Measurements from ENCODE around the gene THBS2. TPM values are rescaled to one million over a fixed set of nuclear protein-coding genes. Genes with fewer than 3 reads are reported as not detected.

The THBS2 gene
- total RNA-seq (not detected in 2 replicates), polyA plus RNA-seq (0.08 TPM in 2 replicates), polyA minus RNA-seq (0.17 and 0.34 TPM in 2 replicates), Bru-seq, nascent RNA (not detected), BruChase-seq, experiment 1, labeled RNA remaining after a 6-hour chase (percentile 9 among the genes with signal in this experiment), BruChase-seq, experiment 2, labeled RNA remaining after a 2-hour chase (not detected)
- polyA plus RNA-seq (2011; cell fraction: cytosol; rRNA removed), result 0.03 and 0.09 TPM in 2 replicates
- 0.05 and 0.07 TPM in 2 replicates for polyA plus RNA-seq (2011; cell fraction: nucleus; rRNA removed)
- polyA plus RNA-seq (2012), result 0.09 and 0.12 TPM in 2 replicates
- polyA minus RNA-seq (2011; cell fraction: cytosol; rRNA and poly(A)+ RNA removed), result not detected
- 0.19 TPM in 2 replicates for polyA minus RNA-seq (2011; cell fraction: nucleus; rRNA and poly(A)+ RNA removed)
- long read RNA-seq, result 0 reads

- no peaks in the 10 kb centered on the region for H3K79me2 ChIP-seq (ENCODE audit: control insufficient read depth, insufficient read depth, low read length)
- no peaks in the 10 kb centered on the region for H3K9me1 ChIP-seq (replicated peaks; ENCODE audit: control insufficient read depth, extremely low read depth, insufficient read depth, low read length)
- H3K4me2 ChIP-seq (ENCODE audit: insufficient read depth, low read length), result no peak within 1 kb of the TSS
- dilution Hi-C loops (cut with MboI; ENCODE audit: extremely low pct_ligation_motif_present, low sequenced_read_pairs) (no loop called here), intact Hi-C loops (cut with micrococcal nuclease) (no loop called here)
- H3K27ac ChIP-seq (ENCODE audit: insufficient read depth, low read depth, low read length), result no peak within 1 kb of the TSS
- DNase-seq (ENCODE audit: low read depth, low spot score), result no peak
- no peaks in the 10 kb centered on the region for H3K36me3 ChIP-seq (ENCODE audit: control insufficient read depth in 2 of 2, extremely low read depth in 1 of 2, insufficient read depth in 2 of 2, low read length in 2 of 2)
- no peaks in the 10 kb centered on the region for H4K20me1 ChIP-seq (replicated peaks; ENCODE audit: control insufficient read depth, extremely low read depth, insufficient read depth, low read length)
- no TSS peak for BruUV-seq (replicated peaks)
- no peak within 1 kb of the TSS for H3K4me3 ChIP-seq (replicated peaks in 1 of 3; ENCODE audit: insufficient read depth in 1 of 3, low read depth in 1 of 3, low read length in 3 of 3)
- ChIA-PET POLR2A (no interaction called here), CTCF (no interaction called here)
- no peaks in the 10 kb centered on the region for H3K9me3 ChIP-seq (replicated peaks; ENCODE audit: control insufficient read depth, insufficient read depth, low read length)
- FAIRE-seq, result no peak
- no peak within 1 kb of the TSS for H3K9ac ChIP-seq (replicated peaks; ENCODE audit: extremely low read depth, insufficient read depth, low read length)
- no peak for TF ChIP-seq GATA2 (IDR thresholded peaks at IDR 0.05; ENCODE audit: insufficient read depth, insufficient read length, low read depth, low read length)
- no peak for TF ChIP-seq POLR2A (IDR thresholded peaks at IDR 0.05; ENCODE audit: low read depth, low read length)
- TF ChIP-seq POLR2AphosphoS5 (IDR thresholded peaks at IDR 0.05; ENCODE audit: insufficient read depth, low read depth, low read length), result no peak
- TF ChIP-seq FOS (IDR thresholded peaks at IDR 0.05; ENCODE audit: borderline replicate concordance, insufficient read depth, low read length), result no peak
- no peak for TF ChIP-seq MAX (IDR thresholded peaks at IDR 0.05; ENCODE audit: insufficient read depth, insufficient read length)
- TF ChIP-seq EZH2 (IDR thresholded peaks at IDR 0.05; ENCODE audit: borderline replicate concordance, low read depth, low read length, severe bottlenecking), result no peak
- no peak for TF ChIP-seq JUN (IDR thresholded peaks at IDR 0.05; ENCODE audit: borderline replicate concordance, insufficient read depth, insufficient read length, low read depth)
- TF ChIP-seq CTCF (IDR thresholded peaks at IDR 0.05; ENCODE audit: extremely low read depth in 1 of 2, insufficient read depth in 1 of 2, low read depth in 1 of 2, low read length in 2 of 2), result no peak
- no peak for TF ChIP-seq MYC (IDR thresholded peaks at IDR 0.05; ENCODE audit: low read depth, low read length)
- no peak within 1 kb of the TSS for H2AFZ ChIP-seq (ENCODE audit: low read depth, low read length)
- H3K27me3 ChIP-seq (ENCODE audit: control insufficient read depth in 2 of 2, insufficient read depth in 2 of 2, low read length in 2 of 2), result peaks cover 0 to 3% of the 10 kb centered on the region in 2 experiments
- H3K4me1 ChIP-seq (ENCODE audit: control insufficient read depth, extremely low read depth, insufficient read depth, low read length), result no peaks in the 10 kb centered on the region
Observed at GRCh38 chr6:169253337-169254238, at the start of gene THBS2. Gene THBS2 (minus strand): TSS chr6:169253846. CDS start chr6:169250784, 3,062 bp downstream.
